ENCODE data around the gene EEF1A2. TPM values are rescaled to one million over a fixed set of nuclear protein-coding genes. Genes with fewer than 3 reads are reported as not detected.

EEF1A2 gene
- total RNA-seq, 1 donor from 2014 or later, result 0.28 TPM

DNA sequence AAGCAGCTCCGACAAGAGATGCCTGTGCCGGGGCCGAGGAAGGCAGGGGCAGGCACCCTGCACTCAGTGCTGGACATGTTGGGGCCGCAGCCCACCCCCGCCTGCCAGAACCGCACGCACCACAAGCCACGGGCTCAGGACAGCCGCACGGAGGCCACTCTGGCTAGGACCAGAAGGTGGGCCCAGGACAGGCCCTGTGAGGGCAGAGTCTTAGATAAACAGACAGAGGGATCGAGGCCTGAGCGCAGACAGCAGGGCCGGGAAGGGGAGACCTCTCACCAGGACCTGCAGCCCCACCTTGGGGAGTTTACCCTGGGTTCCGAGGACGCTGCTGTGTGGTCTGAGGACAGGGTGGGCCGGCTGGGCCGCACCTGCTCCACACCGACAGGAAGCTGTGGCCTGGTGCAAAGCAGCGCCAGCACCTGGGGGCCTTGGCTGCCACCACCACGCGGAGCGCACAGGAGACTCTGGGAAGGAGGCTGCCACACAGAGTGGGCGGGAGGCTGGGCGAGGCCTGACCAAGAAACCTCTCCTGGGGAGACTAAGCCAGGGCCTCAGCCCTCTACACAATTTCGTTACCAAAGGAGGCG is 58.4 kb downstream of the EEF1A2 start:
- Mint-ChIP-seq H3K27ac (no peak overlapping the region), H3K9me3 (peaks cover 13% of the 10 kb centered on the region), H3K4me3 (no peak overlapping the region), H3K27me3 (peaks cover 7% of the 10 kb centered on the region), H3K36me3 (ENCODE audit: low read depth) (no peaks in the 10 kb centered on the region), H3K4me1 (peaks cover 15% of the 10 kb centered on the region)
- DNase-seq, result no peak
- intact Hi-C loops (cut with micrococcal nuclease), result loop anchor here (5.0 kb wide), 1 partner anchor 57 kb away; the partner anchor contains the start of gene EEF1A2

DNA sequence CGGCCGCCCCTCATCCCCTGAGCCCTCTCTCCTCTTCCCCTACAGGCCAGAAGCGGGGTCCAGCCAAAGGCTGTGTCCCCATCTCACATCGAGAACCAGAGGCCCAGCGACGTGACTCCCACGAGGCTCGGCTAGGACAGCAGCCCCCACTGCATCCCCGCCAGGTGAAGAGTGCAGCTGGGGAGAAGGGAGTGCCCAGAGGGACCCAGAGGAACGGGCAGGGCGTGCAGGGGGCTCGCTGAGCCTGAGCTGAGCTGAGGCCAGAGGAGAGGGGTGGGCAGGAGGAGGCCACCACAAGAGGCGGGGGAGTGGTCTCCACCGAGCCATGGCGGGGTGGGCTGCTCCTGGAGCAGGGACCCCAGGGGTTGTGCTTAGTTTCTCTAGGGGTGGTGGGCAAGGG is 59.0 kb downstream of the EEF1A2 start:
- Mint-ChIP-seq H3K4me1 (peaks cover 19% of the 10 kb centered on the region), H3K27me3 (peaks cover 7% of the 10 kb centered on the region), H3K9me3 (peaks cover 13% of the 10 kb centered on the region), H3K4me3 (no peak overlapping the region), H3K27ac (no peak overlapping the region), H3K36me3 (ENCODE audit: low read depth) (no peaks in the 10 kb centered on the region)
- intact Hi-C loops (cut with micrococcal nuclease), result loop anchor here (5.0 kb wide), 1 partner anchor 57 kb away; the partner anchor contains the start of gene EEF1A2
- no peak for DNase-seq

DNA sequence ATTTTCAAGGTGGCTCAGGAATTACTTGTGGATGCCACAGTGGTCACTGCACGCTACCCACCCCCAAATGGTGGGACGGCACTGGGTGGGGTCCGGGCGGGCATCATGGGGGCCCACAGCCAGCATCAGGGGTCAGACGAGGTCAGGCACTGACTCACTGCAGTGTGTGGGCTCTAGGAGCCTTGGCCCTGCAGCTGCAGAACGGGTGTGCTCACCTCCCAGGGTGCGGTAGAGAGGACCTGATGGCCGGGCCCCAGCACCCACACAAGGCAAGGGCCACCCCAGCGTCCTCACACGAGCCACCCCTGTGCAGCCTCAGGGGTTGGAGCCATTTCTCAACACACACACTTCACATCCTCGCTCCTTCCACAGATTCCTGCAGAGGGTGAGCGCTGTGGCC is 60.8 kb downstream of the EEF1A2 start:
- no peaks in the 10 kb centered on the region for H3K36me3 Mint-ChIP-seq (ENCODE audit: low read depth)
- intact Hi-C loops (cut with micrococcal nuclease), result no loop called here

More for the DNA sequence above, 60.8 kb downstream of the EEF1A2 start:
- Mint-ChIP-seq H3K9me3 (peaks cover 10% of the 10 kb centered on the region), H3K4me3 (no peak overlapping the region), H3K27ac (no peak overlapping the region), H3K4me1 (peaks cover 23% of the 10 kb centered on the region), H3K27me3 (peaks cover 7% of the 10 kb centered on the region)
- no peak for DNase-seq

Other genes with a start within 250 kb of the EEF1A2 start
- not detected in 2 replicates for gene NKAIN4, start 244.6 kb downstream of the EEF1A2 start, total RNA-seq
- gene ARFGAP1, start 226.3 kb downstream of the EEF1A2 start, total RNA-seq, result 97.0 and 98.2 TPM in 2 replicates
- not detected in 2 replicates for gene COL20A1, start 205.9 kb downstream of the EEF1A2 start, total RNA-seq
- not detected in 2 replicates for gene CHRNA4, start 137.7 kb downstream of the EEF1A2 start, total RNA-seq
- 0.26 TPM in 1 of 2 replicates, not detected in the other for gene KCNQ2, start 26.4 kb downstream of the EEF1A2 start, total RNA-seq
- 125 and 130 TPM in 2 replicates for gene PPDPF, start 21.7 kb upstream of the EEF1A2 start, total RNA-seq
- 0.19 and 0.35 TPM in 2 replicates for gene PTK6, start 38.3 kb upstream of the EEF1A2 start, total RNA-seq
- not detected in 2 replicates for gene SRMS, start 48.7 kb upstream of the EEF1A2 start, total RNA-seq
- gene FNDC11, start 55.1 kb upstream of the EEF1A2 start, total RNA-seq, result 0.12 and 0.16 TPM in 2 replicates
- gene HELZ2, start 75.2 kb upstream of the EEF1A2 start, total RNA-seq, result 13.7 and 15.9 TPM in 2 replicates
- gene GMEB2, start 128.0 kb upstream of the EEF1A2 start, total RNA-seq, result 13.9 and 14.1 TPM in 2 replicates
- gene STMN3, start 154.3 kb upstream of the EEF1A2 start, total RNA-seq, result 9.7 and 10.7 TPM in 2 replicates
- gene RTEL1, start 159.2 kb upstream of the EEF1A2 start, total RNA-seq, result 60.7 and 64.7 TPM in 2 replicates
- gene TNFRSF6B, start 197.6 kb upstream of the EEF1A2 start, total RNA-seq, result not detected in 2 replicates
- 63.4 and 70.4 TPM in 2 replicates for gene ARFRP1, start 208.9 kb upstream of the EEF1A2 start, total RNA-seq
- 37.3 and 38.1 TPM in 2 replicates for gene ZGPAT, start 209.0 kb upstream of the EEF1A2 start, total RNA-seq
- 10.1 and 12.2 TPM in 2 replicates for gene LIME1, start 237.6 kb upstream of the EEF1A2 start, total RNA-seq
- gene SLC2A4RG, start 240.7 kb upstream of the EEF1A2 start, total RNA-seq, result 41.0 and 43.6 TPM in 2 replicates

Measured in activated CD4-positive, alpha-beta T cell treated with anti-CD3 and anti-CD28 coated beads, Interleukin-2, amount 10 ng/mL, durations not matched to agents 24 days and 14 days (primary cell).